Thyroid gland (tissue), 4 donors: ENCODE measurements around the gene ADAMTS9.

Experiments
- POLR2A ChIP-seq, 2 donors: fragments of 450-650 bp; IDR thresholded peaks; one replicate each; pipeline ENCODE4 v1.6.1; 2017; ENCODE audit warnings: antibody characterized with exemption in 2 of 2, mild to moderate bottlenecking in 2 of 2, moderate library complexity in 1 of 2
- TF ChIP-seq, protein P1 (sequence below), 6 experiments: fragments of 200-600 bp in 3 of 6; fragments of 450-650 bp in 3 of 6; sonication (generic) in 3 of 6; IDR thresholded peaks; one replicate each; pipeline ENCODE4 v1.5.1; 2016 to 2019; ENCODE audit warnings: antibody characterized with exemption in 6 of 6, mild to moderate bottlenecking in 2 of 6, inconsistent platforms in 1 of 6, moderate library complexity in 1 of 6

DNA sequence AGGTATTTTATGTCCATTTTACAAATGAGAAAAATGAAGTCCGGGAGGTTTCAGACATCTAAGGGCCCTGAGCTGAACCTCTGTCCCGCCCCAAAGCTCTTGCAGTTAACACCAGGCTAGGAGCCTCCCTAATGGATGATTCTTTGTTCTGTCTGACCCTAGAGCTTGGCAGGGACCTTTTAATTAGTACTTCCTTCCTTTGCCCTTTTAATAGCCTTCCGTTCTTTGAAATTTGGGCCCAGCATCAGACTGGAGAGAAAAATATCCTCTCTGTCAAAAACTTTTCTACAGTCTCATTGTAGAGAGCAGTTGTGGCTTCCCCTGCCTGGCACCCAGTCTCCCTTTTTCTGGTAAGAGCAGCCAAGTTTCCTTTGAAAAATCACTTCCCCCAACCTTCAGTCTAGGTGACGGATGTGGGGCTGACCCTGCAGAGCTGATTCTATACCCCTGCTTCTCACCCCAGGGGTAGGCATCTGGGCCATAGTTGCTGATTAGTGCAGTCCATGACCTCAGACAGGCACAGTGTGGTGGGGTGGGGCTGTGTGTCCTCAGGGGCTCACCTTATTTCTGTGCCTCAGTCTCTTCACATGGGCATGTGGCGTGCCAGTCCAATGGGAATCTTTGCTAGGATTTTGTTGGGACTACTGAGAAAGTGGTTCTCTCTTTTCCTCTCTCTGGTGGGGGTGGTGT is 220.4 kb downstream of the ADAMTS9 start:
- TF ChIP-seq, protein P1, sequence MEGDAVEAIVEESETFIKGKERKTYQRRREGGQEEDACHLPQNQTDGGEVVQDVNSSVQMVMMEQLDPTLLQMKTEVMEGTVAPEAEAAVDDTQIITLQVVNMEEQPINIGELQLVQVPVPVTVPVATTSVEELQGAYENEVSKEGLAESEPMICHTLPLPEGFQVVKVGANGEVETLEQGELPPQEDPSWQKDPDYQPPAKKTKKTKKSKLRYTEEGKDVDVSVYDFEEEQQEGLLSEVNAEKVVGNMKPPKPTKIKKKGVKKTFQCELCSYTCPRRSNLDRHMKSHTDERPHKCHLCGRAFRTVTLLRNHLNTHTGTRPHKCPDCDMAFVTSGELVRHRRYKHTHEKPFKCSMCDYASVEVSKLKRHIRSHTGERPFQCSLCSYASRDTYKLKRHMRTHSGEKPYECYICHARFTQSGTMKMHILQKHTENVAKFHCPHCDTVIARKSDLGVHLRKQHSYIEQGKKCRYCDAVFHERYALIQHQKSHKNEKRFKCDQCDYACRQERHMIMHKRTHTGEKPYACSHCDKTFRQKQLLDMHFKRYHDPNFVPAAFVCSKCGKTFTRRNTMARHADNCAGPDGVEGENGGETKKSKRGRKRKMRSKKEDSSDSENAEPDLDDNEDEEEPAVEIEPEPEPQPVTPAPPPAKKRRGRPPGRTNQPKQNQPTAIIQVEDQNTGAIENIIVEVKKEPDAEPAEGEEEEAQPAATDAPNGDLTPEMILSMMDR (IDR thresholded peaks at IDR 0.05): no peak
- TF ChIP-seq POLR2A (IDR thresholded peaks at IDR 0.05): no peak
